GM12873 (cell line): ENCODE data around the gene MIGA2.

Source experiments
- TF ChIP-seq, protein P1 (sequence below): IDR thresholded peaks from 2 replicates; pipeline ENCODE4 v1.5.1; 2012; ENCODE audit warnings: low read depth, mild to moderate bottlenecking, moderate library complexity, low read length, control low read depth; ENCODE audit not compliant: insufficient read depth; ENCODE audit errors: missing control alignments

Gene MIGA2

DNA sequence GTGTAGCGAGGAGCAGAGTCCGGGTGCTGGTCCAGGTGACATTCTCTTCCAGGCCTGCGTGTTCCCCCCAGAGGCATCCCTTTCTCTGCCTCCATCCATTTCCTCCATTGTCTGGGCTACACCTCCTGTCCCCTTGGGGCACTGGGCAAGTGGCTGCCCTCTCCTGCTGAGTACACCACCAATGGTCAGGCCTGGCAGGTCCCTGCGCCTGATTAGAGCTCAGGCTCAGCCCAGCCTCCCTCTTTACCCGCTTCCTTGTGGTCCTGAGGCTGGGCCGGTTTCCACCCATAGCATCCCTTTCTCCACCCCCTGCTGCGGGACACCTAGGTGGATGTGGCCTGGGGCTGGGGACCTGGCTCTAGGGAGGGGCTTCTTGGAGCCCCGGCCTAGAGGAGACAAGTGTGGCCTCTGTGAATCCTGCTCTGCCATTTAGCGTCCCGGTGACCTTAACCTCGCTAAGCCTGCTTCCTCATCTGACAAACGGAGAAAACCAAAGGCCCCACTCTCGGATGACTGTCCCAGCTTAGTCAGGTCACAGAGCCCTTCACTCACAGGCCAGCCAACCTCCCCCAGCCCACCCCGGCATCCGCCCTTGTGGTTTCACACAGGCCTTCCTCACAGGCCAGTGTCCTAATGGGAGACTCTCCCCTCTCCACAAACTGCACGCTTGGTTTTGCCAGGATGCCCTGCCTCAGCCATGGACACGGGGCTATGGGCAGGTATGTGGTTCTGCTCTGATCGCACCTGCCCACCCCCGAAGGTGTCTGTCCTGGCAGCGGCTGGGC lies 57.4 kb downstream of the MIGA2 start:
- TF ChIP-seq, protein P1, sequence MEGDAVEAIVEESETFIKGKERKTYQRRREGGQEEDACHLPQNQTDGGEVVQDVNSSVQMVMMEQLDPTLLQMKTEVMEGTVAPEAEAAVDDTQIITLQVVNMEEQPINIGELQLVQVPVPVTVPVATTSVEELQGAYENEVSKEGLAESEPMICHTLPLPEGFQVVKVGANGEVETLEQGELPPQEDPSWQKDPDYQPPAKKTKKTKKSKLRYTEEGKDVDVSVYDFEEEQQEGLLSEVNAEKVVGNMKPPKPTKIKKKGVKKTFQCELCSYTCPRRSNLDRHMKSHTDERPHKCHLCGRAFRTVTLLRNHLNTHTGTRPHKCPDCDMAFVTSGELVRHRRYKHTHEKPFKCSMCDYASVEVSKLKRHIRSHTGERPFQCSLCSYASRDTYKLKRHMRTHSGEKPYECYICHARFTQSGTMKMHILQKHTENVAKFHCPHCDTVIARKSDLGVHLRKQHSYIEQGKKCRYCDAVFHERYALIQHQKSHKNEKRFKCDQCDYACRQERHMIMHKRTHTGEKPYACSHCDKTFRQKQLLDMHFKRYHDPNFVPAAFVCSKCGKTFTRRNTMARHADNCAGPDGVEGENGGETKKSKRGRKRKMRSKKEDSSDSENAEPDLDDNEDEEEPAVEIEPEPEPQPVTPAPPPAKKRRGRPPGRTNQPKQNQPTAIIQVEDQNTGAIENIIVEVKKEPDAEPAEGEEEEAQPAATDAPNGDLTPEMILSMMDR, result no peak

DNA sequence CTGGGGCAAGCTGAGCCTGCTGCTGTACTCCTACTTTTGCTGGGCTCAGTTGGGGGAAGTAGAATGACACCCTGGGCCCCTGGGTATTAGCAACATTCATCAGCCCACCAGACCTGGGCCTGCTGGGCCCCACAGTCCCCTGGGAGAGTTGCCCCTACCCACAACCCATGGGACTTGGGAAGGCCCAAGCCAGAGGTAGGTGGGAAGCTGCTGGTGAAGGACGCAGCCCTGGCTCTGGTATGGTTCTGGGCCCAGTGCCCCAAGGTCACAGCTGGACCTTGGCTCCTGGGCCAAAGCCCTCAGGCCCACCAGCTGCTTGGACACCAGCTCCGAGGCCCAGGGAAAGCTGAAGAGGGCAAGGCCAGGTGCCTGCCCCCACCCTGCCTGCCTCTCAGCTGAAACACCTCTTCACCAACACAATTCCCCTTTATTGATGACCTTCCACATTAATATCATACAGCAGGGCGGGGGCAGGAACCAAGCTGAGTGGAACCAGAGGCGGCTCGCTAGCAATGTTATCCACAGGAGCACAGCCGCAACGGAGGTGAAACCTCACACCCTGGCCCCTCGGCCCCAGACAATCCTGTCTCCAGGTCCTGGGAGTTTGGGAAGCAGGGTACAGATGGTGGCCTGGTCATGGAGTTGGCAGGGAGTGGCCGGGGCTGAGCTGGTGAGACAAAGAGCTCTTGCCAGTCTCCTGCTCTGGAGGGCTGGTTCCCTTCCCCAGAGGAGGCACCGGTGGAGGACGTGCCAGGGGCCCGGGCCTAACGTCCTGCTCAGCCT lies 58.2 kb downstream of the MIGA2 start:
- TF ChIP-seq, protein P1, result no peak

DNA sequence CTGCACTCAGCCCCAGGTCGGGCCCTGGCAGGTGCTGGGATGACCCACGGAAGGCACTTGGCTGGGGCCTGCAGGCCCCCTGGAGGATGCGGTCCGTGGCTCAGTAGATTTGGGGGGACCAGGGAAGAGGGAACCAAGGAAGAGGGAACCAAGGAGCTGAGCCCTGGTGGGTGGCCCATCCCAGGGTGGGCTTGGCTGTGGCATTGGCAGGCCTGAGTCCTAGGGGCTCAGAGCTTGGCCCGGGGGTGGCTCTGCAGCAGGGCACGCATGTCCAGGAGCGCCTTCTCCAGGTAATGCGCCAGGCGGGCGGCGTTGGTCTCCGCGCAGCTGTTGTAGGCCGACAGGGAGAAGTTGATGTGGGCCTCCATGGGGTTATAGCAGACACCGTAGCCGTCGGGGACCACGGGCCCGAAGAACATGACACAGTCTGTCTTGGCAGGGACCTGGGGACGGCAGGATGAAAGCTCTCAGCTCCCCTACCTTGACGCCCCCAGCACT lies 58.8 kb downstream of the MIGA2 start:
- TF ChIP-seq, protein P1, result no peak

DNA sequence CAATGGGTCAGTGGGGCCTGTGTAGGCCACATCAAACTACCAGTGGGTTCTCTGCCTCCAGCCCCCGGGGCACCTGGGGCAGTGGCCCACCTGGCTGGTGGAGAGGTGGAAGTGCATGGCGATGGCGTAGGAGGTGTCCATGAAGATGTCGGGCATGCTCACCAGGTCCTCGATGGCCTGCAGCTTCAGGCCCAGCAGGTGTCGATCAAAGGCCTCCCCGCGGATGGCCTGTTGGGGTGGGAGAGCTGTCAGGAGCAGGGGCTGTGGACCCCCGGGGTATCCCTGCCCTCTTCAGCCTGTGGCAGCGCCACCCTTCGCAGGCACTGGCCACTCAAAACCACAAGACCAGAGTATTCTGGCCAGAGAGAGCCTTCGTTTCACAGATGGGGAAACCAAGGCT lies 59.5 kb downstream of the MIGA2 start:
- TF ChIP-seq, protein P1, result no peak

DNA sequence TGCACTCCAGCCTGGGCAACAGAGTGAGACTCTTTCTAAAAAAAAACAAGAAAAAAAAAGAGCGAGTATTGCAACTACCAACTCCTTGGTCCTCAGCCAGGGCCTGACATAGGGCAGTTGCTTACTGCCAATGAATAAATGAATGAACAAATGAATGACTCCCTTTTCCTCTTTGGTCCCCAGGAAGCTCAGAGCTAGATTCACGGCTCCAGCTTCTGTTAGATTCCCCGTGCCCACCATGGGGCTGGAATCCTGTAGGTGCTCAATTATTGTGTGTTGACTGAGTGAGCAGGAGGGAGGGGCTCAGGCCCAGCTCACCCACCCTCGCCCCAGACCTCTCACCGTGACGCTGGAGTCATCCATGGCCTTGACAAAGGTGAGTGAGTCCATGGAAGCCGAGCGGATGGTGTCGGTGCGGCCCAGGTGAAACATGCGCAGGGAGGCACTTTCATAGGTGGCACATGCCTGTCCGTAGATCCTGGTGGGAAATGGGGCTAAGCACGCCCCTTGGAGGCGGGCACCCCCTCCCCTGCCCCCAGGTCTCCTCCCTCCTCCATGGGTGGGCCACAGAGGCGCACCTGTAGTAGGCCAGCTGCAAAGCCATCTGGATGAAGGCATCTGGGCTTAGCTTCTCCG lies 61.4 kb downstream of the MIGA2 start:
- TF ChIP-seq, protein P1, result no peak

DNA sequence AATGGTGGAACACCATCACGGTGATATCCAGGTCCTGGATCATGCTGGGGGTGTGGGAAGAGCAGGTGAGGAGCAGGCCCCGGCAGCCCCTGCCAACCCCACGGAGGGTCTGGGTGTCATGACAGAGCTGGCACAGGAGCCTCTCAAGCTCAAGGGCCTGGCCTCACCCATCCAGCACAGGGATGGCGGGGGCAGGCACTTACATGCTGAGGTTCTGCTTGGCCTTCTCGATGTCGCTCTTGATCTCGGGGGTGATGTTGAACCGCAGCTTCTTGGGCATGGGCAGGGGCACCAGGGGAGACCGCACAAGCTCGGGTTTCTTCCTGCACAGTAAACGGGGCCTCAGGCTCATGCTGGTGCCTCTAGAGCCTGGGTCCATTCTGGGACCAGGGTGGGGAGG lies 61.9 kb downstream of the MIGA2 start:
- TF ChIP-seq, protein P1, result no peak
